ENCODE measurements around the gene SYDE2.

DNA sequence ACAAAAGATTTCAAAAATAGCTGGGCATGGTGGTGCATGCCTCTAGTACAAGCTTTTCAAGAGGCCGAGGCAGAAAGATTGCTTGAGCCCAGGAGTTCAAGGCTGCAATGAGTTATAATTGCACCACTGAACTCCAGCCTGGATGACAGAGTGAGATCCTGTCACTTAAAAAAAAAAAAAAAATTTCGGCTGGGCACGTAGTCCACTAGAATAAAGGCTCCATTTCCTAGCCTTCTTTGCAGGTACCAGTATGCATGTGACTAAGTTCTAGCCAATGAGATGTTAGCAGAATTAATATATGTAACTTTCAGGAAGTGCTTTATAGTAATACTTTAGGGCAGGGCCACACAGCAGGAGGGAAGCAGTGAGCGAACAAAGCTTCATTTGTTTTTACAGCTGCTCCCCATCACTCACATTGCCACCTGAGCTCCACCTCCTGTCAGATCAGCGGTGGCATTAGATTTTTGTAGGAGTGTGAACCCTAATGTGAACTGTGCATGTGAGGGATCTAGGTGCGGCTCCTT lies 28.8 kb upstream of the SYDE2 start:
- TF ChIP-seq POLR2A (IDR thresholded peaks at IDR 0.05; ENCODE audit: low read depth), result no peak
- no peak for TF ChIP-seq CTCF (IDR thresholded peaks at IDR 0.05)
- TF ChIP-seq POLR2AphosphoS5 (IDR thresholded peaks at IDR 0.05), result no peak
- TF ChIP-seq EP300 (IDR thresholded peaks at IDR 0.05), result no peak
